Fibroblast of lung (primary cell): ENCODE measurements around the gene TWIST2.

ENCODE experiments used
- CTCF ChIP-seq, 2 donors: IDR thresholded peaks in 1 of 2; conservative IDR thresholded peaks in 1 of 2; 1 replicate in 1 of 2; 2 replicates in 1 of 2; pipeline ENCODE4 v1.5.1; 2011 to 2012; ENCODE audit warnings: low read length in 2 of 2, control low read depth in 1 of 2, inconsistent platforms in 1 of 2, low read depth in 1 of 2, mild to moderate bottlenecking in 1 of 2
- EZH2 ChIP-seq: IDR thresholded peaks from 2 replicates; pipeline ENCODE4 v1.5.1; 2012; ENCODE audit warnings: low read length, control low read depth, mild to moderate bottlenecking; ENCODE audit errors: missing control alignments

DNA sequence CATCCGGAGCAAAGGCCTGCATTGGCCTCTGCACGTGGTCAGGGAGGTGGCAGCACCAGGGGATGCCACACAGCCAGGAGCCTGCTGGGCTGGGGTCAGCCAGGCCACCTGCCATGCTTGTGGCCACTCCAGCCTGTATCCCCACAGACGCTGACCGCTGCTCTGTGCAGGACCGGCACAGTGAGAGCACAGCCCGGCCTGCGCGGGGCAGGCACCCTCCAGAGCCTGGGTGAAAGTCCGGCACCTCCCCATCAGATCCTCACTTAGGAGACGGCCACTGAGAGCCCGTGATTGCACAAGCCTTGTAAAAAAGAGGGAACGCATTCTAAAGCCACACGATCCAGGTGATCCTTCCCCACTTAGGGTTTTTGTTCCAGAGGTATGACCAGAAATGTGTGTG is 42.2 kb downstream of the TWIST2 start:
- TF ChIP-seq CTCF (conservative IDR thresholded peaks at IDR 0.05 in 1 of 2, IDR thresholded peaks at IDR 0.05 in 1 of 2; ENCODE audit: low read depth in 1 of 2, low read length in 2 of 2) (no peak), EZH2 (no peak)
